Esophagus squamous epithelium (tissue), 4 donors: Measurements from ENCODE around the gene UBC.

Source experiments
- POLR2A ChIP-seq, 4 donors: fragments of 450-650 bp; IDR thresholded peaks; one replicate each; pipeline ENCODE4 v1.6.1; 2017; ENCODE audit warnings: antibody characterized with exemption in 4 of 4, mild to moderate bottlenecking in 4 of 4, moderate library complexity in 3 of 4
- TF ChIP-seq, protein P1 (sequence below), 6 experiments: fragments of 450-650 bp in 4 of 6; fragments of 200-600 bp in 2 of 6; sonication (generic) in 2 of 6; IDR thresholded peaks; one replicate each; pipeline ENCODE4 v1.5.1; 2016 to 2019; ENCODE audit warnings: antibody characterized with exemption in 6 of 6, mild to moderate bottlenecking in 4 of 6, moderate library complexity in 4 of 6

DNA sequence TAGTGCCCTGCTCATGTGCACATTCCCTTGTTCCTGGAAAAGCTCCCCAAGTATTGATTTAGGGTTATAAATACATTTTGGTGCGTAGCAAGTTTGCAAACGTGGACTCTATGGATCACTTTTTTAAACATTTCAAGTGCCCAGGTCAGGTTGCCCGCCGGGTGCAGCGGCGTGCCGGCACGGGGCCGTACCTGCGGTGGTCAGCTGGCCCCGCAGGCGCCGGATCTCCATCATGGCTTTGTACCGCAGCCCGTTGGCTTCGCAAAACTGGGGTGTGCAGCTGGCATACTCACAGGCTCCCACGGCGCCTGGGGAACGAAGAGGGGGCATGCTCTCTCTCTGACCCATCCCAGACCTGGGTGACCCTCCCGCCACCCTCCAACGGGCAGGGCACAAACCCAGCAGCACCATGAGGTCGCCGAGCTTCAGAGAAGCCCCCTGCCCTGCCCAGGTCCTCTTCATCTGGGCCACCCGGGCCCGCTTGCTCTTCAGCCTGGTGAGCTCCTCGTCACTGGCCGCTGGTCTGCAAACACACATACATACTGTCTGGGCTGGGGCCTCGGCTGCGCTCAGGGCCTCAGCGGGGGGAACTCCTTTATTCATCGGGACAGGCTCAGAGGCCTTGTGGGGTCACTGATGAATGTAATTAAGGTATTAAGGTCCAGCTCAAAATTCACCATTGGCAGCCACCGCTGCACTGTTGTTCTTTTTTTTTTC is 39.4 kb upstream of the UBC start:
- TF ChIP-seq, protein P1, sequence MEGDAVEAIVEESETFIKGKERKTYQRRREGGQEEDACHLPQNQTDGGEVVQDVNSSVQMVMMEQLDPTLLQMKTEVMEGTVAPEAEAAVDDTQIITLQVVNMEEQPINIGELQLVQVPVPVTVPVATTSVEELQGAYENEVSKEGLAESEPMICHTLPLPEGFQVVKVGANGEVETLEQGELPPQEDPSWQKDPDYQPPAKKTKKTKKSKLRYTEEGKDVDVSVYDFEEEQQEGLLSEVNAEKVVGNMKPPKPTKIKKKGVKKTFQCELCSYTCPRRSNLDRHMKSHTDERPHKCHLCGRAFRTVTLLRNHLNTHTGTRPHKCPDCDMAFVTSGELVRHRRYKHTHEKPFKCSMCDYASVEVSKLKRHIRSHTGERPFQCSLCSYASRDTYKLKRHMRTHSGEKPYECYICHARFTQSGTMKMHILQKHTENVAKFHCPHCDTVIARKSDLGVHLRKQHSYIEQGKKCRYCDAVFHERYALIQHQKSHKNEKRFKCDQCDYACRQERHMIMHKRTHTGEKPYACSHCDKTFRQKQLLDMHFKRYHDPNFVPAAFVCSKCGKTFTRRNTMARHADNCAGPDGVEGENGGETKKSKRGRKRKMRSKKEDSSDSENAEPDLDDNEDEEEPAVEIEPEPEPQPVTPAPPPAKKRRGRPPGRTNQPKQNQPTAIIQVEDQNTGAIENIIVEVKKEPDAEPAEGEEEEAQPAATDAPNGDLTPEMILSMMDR (IDR thresholded peaks at IDR 0.05) = no peak
- no peak for TF ChIP-seq POLR2A (IDR thresholded peaks at IDR 0.05)
